ENCODE results near the gene TOE1. TPM values are rescaled to one million over a fixed set of nuclear protein-coding genes. Genes with fewer than 3 reads are reported as not detected.
"Not testable (repeated sequence)": the region's sequence is repeated elsewhere in the genome, so short reads cannot be mapped to it uniquely, and the experiment has no call there.

Gene TOE1
- total RNA-seq, 1 donor from 2014 or later = 14.0 TPM

GRCh38 chr1:45353685-45354084 lies 13.7 kb downstream of the TOE1 start:
- Mint-ChIP-seq H3K4me1 (peaks cover 4% of the 10 kb centered on the region), H3K27me3 (ENCODE audit: low read depth) (no peaks in the 10 kb centered on the region), H3K9me3 (no peaks in the 10 kb centered on the region), H3K36me3 (no peaks in the 10 kb centered on the region), H3K27ac (no peak overlapping the region), H3K4me3 (no peak overlapping the region)
- TF ChIP-seq CTCF (IDR thresholded peaks at IDR 0.05; ENCODE audit: unreplicated experiment) = no peak
- no peak for DNase-seq (ENCODE audit: low spot score in 2 of 2, unreplicated experiment in 2 of 2)

- Mint-ChIP-seq H3K27me3 (ENCODE audit: low read depth) (no peaks in the 10 kb centered on the region), H3K36me3 (no peaks in the 10 kb centered on the region), H3K27ac (no peak overlapping the region), H3K4me3 (no peak overlapping the region), H3K4me1 (peaks cover 1% of the 10 kb centered on the region), H3K9me3 (no peaks in the 10 kb centered on the region)
- no peak for TF ChIP-seq CTCF (IDR thresholded peaks at IDR 0.05; ENCODE audit: unreplicated experiment)
- DNase-seq (ENCODE audit: low spot score in 2 of 2, unreplicated experiment in 2 of 2) = no peak
These were observed 14.9 kb downstream of the TOE1 start for GRCh38 chr1:45354838-45355237.

GRCh38 chr1:45355683-45356082 lies 15.7 kb downstream of the TOE1 start:
- Mint-ChIP-seq H3K27me3 (ENCODE audit: low read depth) (no peaks in the 10 kb centered on the region), H3K4me1 (peaks cover 9% of the 10 kb centered on the region), H3K27ac (no peak overlapping the region), H3K4me3 (no peak overlapping the region), H3K36me3 (no peaks in the 10 kb centered on the region), H3K9me3 (no peaks in the 10 kb centered on the region)
- no peak for DNase-seq (ENCODE audit: low spot score in 2 of 2, unreplicated experiment in 2 of 2)
- TF ChIP-seq CTCF (IDR thresholded peaks at IDR 0.05; ENCODE audit: unreplicated experiment) = no peak

GRCh38 chr1:45356186-45356585 lies 16.2 kb downstream of the TOE1 start:
- H3K27ac Mint-ChIP-seq = no peak overlapping the region
- peaks cover 9% of the 10 kb centered on the region for H3K4me1 Mint-ChIP-seq
- no peak overlapping the region for H3K4me3 Mint-ChIP-seq
- H3K9me3 Mint-ChIP-seq = no peaks in the 10 kb centered on the region
- TF ChIP-seq CTCF (IDR thresholded peaks at IDR 0.05; ENCODE audit: unreplicated experiment) = no peak
- no peaks in the 10 kb centered on the region for H3K27me3 Mint-ChIP-seq (ENCODE audit: low read depth)
- DNase-seq (ENCODE audit: low spot score in 2 of 2, unreplicated experiment in 2 of 2) = no peak
- no peaks in the 10 kb centered on the region for H3K36me3 Mint-ChIP-seq

- Mint-ChIP-seq H3K27ac (peak overlapping the region; percentile 39), H3K4me3 (no peak overlapping the region), H3K4me1 (peaks cover 9% of the 10 kb centered on the region), H3K27me3 (ENCODE audit: low read depth) (no peaks in the 10 kb centered on the region), H3K36me3 (no peaks in the 10 kb centered on the region), H3K9me3 (no peaks in the 10 kb centered on the region)
- TF ChIP-seq CTCF (IDR thresholded peaks at IDR 0.05; ENCODE audit: unreplicated experiment) = peak; percentile 71
- DNase-seq (ENCODE audit: low spot score in 2 of 2, unreplicated experiment in 2 of 2) = no peak
These were observed 20.0 kb downstream of the TOE1 start for GRCh38 chr1:45359882-45360513.

- not testable (repeated sequence) for H3K4me3 Mint-ChIP-seq; H3K9me3 Mint-ChIP-seq; H3K36me3 Mint-ChIP-seq; H3K4me1 Mint-ChIP-seq; DNase-seq (ENCODE audit: low spot score in 2 of 2, unreplicated experiment in 2 of 2); H3K27me3 Mint-ChIP-seq (ENCODE audit: low read depth)
- H3K27ac Mint-ChIP-seq = peak overlapping the region; percentile 66
These were observed 21.0 kb downstream of the TOE1 start for GRCh38 chr1:45360981-45361380.
